Endothelial cell of umbilical vein (primary cell): ENCODE results near the gene SHLD2. TPM values are rescaled to one million over a fixed set of nuclear protein-coding genes. Genes with fewer than 3 reads are reported as not detected.

Source experiments
- BruUV-seq: library from RNA; stranded (reverse); fragments of 400-500 nt; replicated peaks from 2 replicates; lab custom pipeline; 2021; lab: Mats Ljungman, UMichigan
- CTCF ChIA-PET: fragments of 300-600, 350-600 bp; sonication (Branson Sonifier 250); formaldehyde crosslinking; loops from one replicate; lab custom pipeline; 2021; ENCODE audit warnings: antibody characterized with exemption, inconsistent platforms; lab: Charles Lee
- POLR2A ChIA-PET: fragments of 300-600, 350-600 bp; sonication (Branson Sonifier 250); formaldehyde crosslinking; loops from one replicate; lab custom pipeline; 2021; ENCODE audit warnings: antibody characterized with exemption, inconsistent platforms; lab: Charles Lee
- DNase-seq: peaks from one replicate; pipeline ENCODE4 v3.0.0-alpha.2; 2011; ENCODE audit warnings: low read depth, low spot score
- FAIRE-seq: peaks from 2 replicates; lab custom pipeline; 2011; peaks lifted over from hg19 to GRCh38; lab: Jason Lieb, UNC
- H2AFZ ChIP-seq: 2 replicates; pipeline ENCODE4 v1.6.0; 2012; ENCODE audit warnings: low read depth, low read length, control low read depth, inconsistent platforms
- H3K27ac ChIP-seq: 2 replicates; pipeline ENCODE4 v1.5.1; 2011; ENCODE audit warnings: low read depth, mild to moderate bottlenecking, control low read depth, low read length, moderate library complexity; ENCODE audit not compliant: insufficient read depth
- H3K27me3 ChIP-seq, 2 experiments: 2 replicates each; pipeline versions ENCODE4 v1.6.0 to v1.6.1; 2011; ENCODE audit warnings: low read length in 2 of 2, mixed read lengths in 1 of 2; ENCODE audit not compliant: control insufficient read depth in 2 of 2, insufficient read depth in 2 of 2
- H3K36me3 ChIP-seq, 2 experiments: 2 replicates in 1 of 2; 3 replicates in 1 of 2; pipeline ENCODE4 v1.5.1; 2011; ENCODE audit warnings: low read length in 2 of 2, mild to moderate bottlenecking in 1 of 2, moderate library complexity in 1 of 2; ENCODE audit not compliant: control insufficient read depth in 2 of 2, insufficient read depth in 2 of 2; ENCODE audit errors: extremely low read depth in 1 of 2
- H3K4me1 ChIP-seq: 3 replicates; pipeline ENCODE4 v1.5.1; 2011; ENCODE audit warnings: mild to moderate bottlenecking, low read length; ENCODE audit not compliant: control insufficient read depth, insufficient read depth; ENCODE audit errors: extremely low read depth
- H3K4me2 ChIP-seq: 2 replicates; pipeline ENCODE4 v1.6.1; 2011; ENCODE audit warnings: low read length, control low read depth, mixed read lengths; ENCODE audit not compliant: insufficient read depth
- H3K4me3 ChIP-seq, 3 experiments: fragments of 200-600 bp in 1 of 3; sonication (generic), shearing (Covaris generic) in 1 of 3; replicated peaks in 1 of 3; 2 replicates each; pipeline ENCODE4 v1.5.1; 2011 to 2016; ENCODE audit warnings: control low read depth in 3 of 3, low read length in 3 of 3, mild to moderate bottlenecking in 2 of 3, inconsistent platforms in 1 of 3, low read depth in 1 of 3, moderate library complexity in 1 of 3; ENCODE audit not compliant: insufficient read depth in 1 of 3
- H3K79me2 ChIP-seq: 2 replicates; pipeline ENCODE4 v1.6.0; 2012; ENCODE audit warnings: low read length, inconsistent platforms; ENCODE audit not compliant: control insufficient read depth, insufficient read depth
- H3K9ac ChIP-seq: replicated peaks from 2 replicates; pipeline ENCODE3; 2011; ENCODE audit warnings: low read length, control low read depth; ENCODE audit not compliant: insufficient read depth; ENCODE audit errors: extremely low read depth
- H3K9me1 ChIP-seq: replicated peaks from 3 replicates; pipeline ENCODE4 v1.6.0; 2011; ENCODE audit warnings: mild to moderate bottlenecking, low read length; ENCODE audit not compliant: control insufficient read depth, insufficient read depth; ENCODE audit errors: extremely low read depth
- H3K9me3 ChIP-seq: replicated peaks from 2 replicates; pipeline ENCODE4 v1.5.1; 2012; ENCODE audit warnings: low read length, inconsistent platforms; ENCODE audit not compliant: control insufficient read depth, insufficient read depth
- H4K20me1 ChIP-seq: replicated peaks from 2 replicates; pipeline ENCODE3; 2011; ENCODE audit warnings: mild to moderate bottlenecking, low read length; ENCODE audit not compliant: control insufficient read depth, insufficient read depth; ENCODE audit errors: extremely low read depth
- CTCF ChIP-seq, 2 donors: IDR thresholded peaks; 1 replicate in 1 of 2; 2 replicates in 1 of 2; pipeline ENCODE4 v1.5.1; 2011; ENCODE audit warnings: low read length in 2 of 2, mild to moderate bottlenecking in 2 of 2, moderate library complexity in 2 of 2, control low read depth in 1 of 2, inconsistent platforms in 1 of 2, low read depth in 1 of 2; ENCODE audit not compliant: insufficient read depth in 1 of 2; ENCODE audit errors: extremely low read depth in 1 of 2
- EZH2 ChIP-seq: IDR thresholded peaks from 2 replicates; pipeline ENCODE4 v1.6.1; 2012; ENCODE audit warnings: borderline replicate concordance, low read depth, mild to moderate bottlenecking, moderate library complexity, low read length, inconsistent platforms; ENCODE audit not compliant: severe bottlenecking
- FOS ChIP-seq: IDR thresholded peaks from 2 replicates; pipeline ENCODE4 v1.6.1; 2011; ENCODE audit warnings: mild to moderate bottlenecking, low read length, moderate library complexity, borderline replicate concordance; ENCODE audit not compliant: insufficient read depth
- GATA2 ChIP-seq: IDR thresholded peaks from 2 replicates; pipeline ENCODE4 v1.7.0; 2011; ENCODE audit warnings: low read depth, mild to moderate bottlenecking, moderate library complexity, mixed read lengths, low read length; ENCODE audit not compliant: insufficient read length, insufficient read depth
- JUN ChIP-seq: IDR thresholded peaks from 2 replicates; pipeline ENCODE4 v1.6.1; 2011; ENCODE audit warnings: borderline replicate concordance, low read depth; ENCODE audit not compliant: insufficient read length, insufficient read depth
- MAX ChIP-seq: IDR thresholded peaks from 2 replicates; pipeline ENCODE4 v1.6.1; 2011; ENCODE audit not compliant: insufficient read depth, insufficient read length
- MYC ChIP-seq: IDR thresholded peaks from one replicate; pipeline ENCODE4 v1.6.1; 2011; ENCODE audit warnings: mild to moderate bottlenecking, low read depth, low read length
- POLR2A ChIP-seq: IDR thresholded peaks from 2 replicates; pipeline ENCODE4 v1.6.1; 2012; ENCODE audit warnings: low read depth, mild to moderate bottlenecking, control low read depth, low read length
- POLR2AphosphoS5 ChIP-seq: IDR thresholded peaks from 2 replicates; pipeline ENCODE4 v1.6.1; 2012; ENCODE audit warnings: low read depth, mild to moderate bottlenecking, control low read depth, low read length, moderate library complexity; ENCODE audit not compliant: insufficient read depth
- dilution Hi-C: fragments of 300-500 bp; cut with MboI; formaldehyde crosslinking; loops from one replicate; pipeline ENCODE4 v1.15.0; 2019; ENCODE audit warnings: low sequenced_read_pairs; ENCODE audit not compliant: extremely low pct_ligation_motif_present
- intact Hi-C: fragments of 100-400 bp; cut with micrococcal nuclease; formaldehyde crosslinking; loops from one replicate; pipeline ENCODE4 v1.10.0; 2022
- polyA plus RNA-seq, 4 experiments: library from polyadenylated mRNA; depleted of rRNA in 3 of 4; stranded (reverse) in 3 of 4; unstranded in 1 of 4; fragments of >200 nt; gene quantifications; 2 replicates each; pipeline versions ENCODE4 v1.2.1 to v1.2.3, GENCODE V29; 2011 to 2012; ENCODE audit warnings: missing spikeins in 1 of 4
- total RNA-seq: library from RNA; stranded (reverse); gene quantifications from 2 replicates; pipeline ENCODE4 v1.2.3, GENCODE V29; 2021

Gene SHLD2
- total and polyA plus RNA-seq, 2 donors (not counting 3 experiments of a cell fraction or from before 2014, with no cell fraction given): 6.1 to 22.4 TPM

- ChIA-PET CTCF (interaction anchor here (0.6 to 1.8 kb wide), 3 partner anchors 9 to 16 kb away, joined by 3 to 9 read pairs (median 5); no protein-coding TSS in a partner anchor), POLR2A (interaction anchor here (0.6 kb wide), 1 partner anchor 77 kb away, joined by 4 read pairs; the partner anchor contains the start of gene ADIRF)
- dilution Hi-C loops (no loop called here), intact Hi-C loops (no loop called here)
- no peak for TF ChIP-seq POLR2AphosphoS5
- TF ChIP-seq POLR2A: no peak
- TF ChIP-seq FOS: no peak
- TF ChIP-seq MAX: no peak
- no peak for TF ChIP-seq MYC
- no peak for TF ChIP-seq JUN
- no peak for TF ChIP-seq CTCF (IDR thresholded peaks at IDR 0.05; ENCODE audit: extremely low read depth in 1 of 2, insufficient read depth in 1 of 2, low read depth in 1 of 2, low read length in 2 of 2)
- TF ChIP-seq EZH2: no peak
- TF ChIP-seq GATA2: no peak
- no peaks in the 10 kb centered on the region for H3K9me1 ChIP-seq
- no peaks in the 10 kb centered on the region for H3K79me2 ChIP-seq
- H3K36me3 ChIP-seq: peaks cover 0 to 3% of the 10 kb centered on the region in 2 experiments
- H4K20me1 ChIP-seq: no peaks in the 10 kb centered on the region
- H3K4me2 ChIP-seq: no peak overlapping the region
- H3K4me1 ChIP-seq: no peaks in the 10 kb centered on the region
- H3K27ac ChIP-seq: no peak overlapping the region
- no peaks in the 10 kb centered on the region for H3K9me3 ChIP-seq
- H3K4me3 ChIP-seq: no peak overlapping the region
- BruUV-seq: no TSS peak
- no peak for DNase-seq
- no peak overlapping the region for H2AFZ ChIP-seq
- no peak for FAIRE-seq
- H3K9ac ChIP-seq: no peak overlapping the region
- no peaks in the 10 kb centered on the region for H3K27me3 ChIP-seq
Observed at GRCh38 chr10:87045434-87045938, 49.5 kb upstream of the SHLD2 start.
